Measurements from ENCODE around the gene GCLC. TPM values are rescaled to one million over a fixed set of nuclear protein-coding genes. Genes with fewer than 3 reads are reported as not detected.

Gene GCLC
- total RNA-seq, 1 experiment from 2014 or later, result 33.5 TPM

- CTCF ChIA-PET, result no interaction called here
- Histone ChIP-seq H3K27ac (ENCODE audit: low read depth, low read length, poor library complexity, severe bottlenecking) (no peak overlapping the region), H3K4me1 (ENCODE audit: insufficient read depth, low read length, poor library complexity, severe bottlenecking) (no peaks in the 10 kb centered on the region), H3K27me3 (replicated peaks; ENCODE audit: insufficient read depth, low read depth, low read length, poor library complexity) (no peaks in the 10 kb centered on the region), H3K4me3 (ENCODE audit: low read depth, low read length, poor library complexity, severe bottlenecking) (no peak overlapping the region), H3K36me3 (ENCODE audit: insufficient read depth, low read length, poor library complexity, severe bottlenecking) (peaks cover 21% of the 10 kb centered on the region), H3K9me3 (ENCODE audit: low read depth, low read length, poor library complexity, severe bottlenecking) (no peaks in the 10 kb centered on the region)
- TF ChIP-seq EZH2 (IDR thresholded peaks at IDR 0.05; ENCODE audit: borderline replicate concordance, low read depth, low read length, poor library complexity, severe bottlenecking), result no peak
- TF ChIP-seq CTCF (conservative IDR thresholded peaks at IDR 0.05; ENCODE audit: low read depth, low read length), result no peak
- intact Hi-C loops (cut with micrococcal nuclease; ENCODE audit: unreplicated experiment), result no loop called here
- POLR2A ChIA-PET (ENCODE audit: low non-redundant PET), result no interaction called here
- no peak for DNase-seq (ENCODE audit: low spot score)
- BruUV-seq (replicated peaks), result no TSS peak
These were observed 38.0 kb downstream of the GCLC start for GRCh38 chr6:53506872-53507271.

GRCh38 chr6:53504512-53504911 lies 40.4 kb downstream of the GCLC start:
- no peak for TF ChIP-seq CTCF (conservative IDR thresholded peaks at IDR 0.05; ENCODE audit: low read depth, low read length)
- no peak for TF ChIP-seq EZH2 (IDR thresholded peaks at IDR 0.05; ENCODE audit: borderline replicate concordance, low read depth, low read length, poor library complexity, severe bottlenecking)
- Histone ChIP-seq H3K4me3 (ENCODE audit: low read depth, low read length, poor library complexity, severe bottlenecking) (no peak overlapping the region), H3K36me3 (ENCODE audit: insufficient read depth, low read length, poor library complexity, severe bottlenecking) (peaks cover 27% of the 10 kb centered on the region), H3K27ac (ENCODE audit: low read depth, low read length, poor library complexity, severe bottlenecking) (no peak overlapping the region), H3K9me3 (ENCODE audit: low read depth, low read length, poor library complexity, severe bottlenecking) (no peaks in the 10 kb centered on the region), H3K27me3 (replicated peaks; ENCODE audit: insufficient read depth, low read depth, low read length, poor library complexity) (no peaks in the 10 kb centered on the region), H3K4me1 (ENCODE audit: insufficient read depth, low read length, poor library complexity, severe bottlenecking) (no peaks in the 10 kb centered on the region)
- ChIA-PET CTCF (no interaction called here), POLR2A (ENCODE audit: low non-redundant PET) (no interaction called here)
- DNase-seq (ENCODE audit: low spot score), result no peak
- intact Hi-C loops (cut with micrococcal nuclease; ENCODE audit: unreplicated experiment), result no loop called here
- no TSS peak for BruUV-seq (replicated peaks)

- H3K27me3 ChIP-seq (replicated peaks; ENCODE audit: insufficient read depth, low read depth, low read length, poor library complexity), result no peaks in the 10 kb centered on the region
- ChIA-PET CTCF (no interaction called here), POLR2A (ENCODE audit: low non-redundant PET) (no interaction called here)
- H3K27ac ChIP-seq (ENCODE audit: low read depth, low read length, poor library complexity, severe bottlenecking), result no peak overlapping the region
- intact Hi-C loops (cut with micrococcal nuclease; ENCODE audit: unreplicated experiment), result no loop called here
- H3K36me3 ChIP-seq (ENCODE audit: insufficient read depth, low read length, poor library complexity, severe bottlenecking), result peaks cover 27% of the 10 kb centered on the region
- no peaks in the 10 kb centered on the region for H3K4me1 ChIP-seq (ENCODE audit: insufficient read depth, low read length, poor library complexity, severe bottlenecking)
- no TSS peak for BruUV-seq (replicated peaks)
- no peaks in the 10 kb centered on the region for H3K9me3 ChIP-seq (ENCODE audit: low read depth, low read length, poor library complexity, severe bottlenecking)
- TF ChIP-seq EZH2 (IDR thresholded peaks at IDR 0.05; ENCODE audit: borderline replicate concordance, low read depth, low read length, poor library complexity, severe bottlenecking) (no peak), CTCF (conservative IDR thresholded peaks at IDR 0.05; ENCODE audit: low read depth, low read length) (no peak)
- DNase-seq (ENCODE audit: low spot score), result no peak
- H3K4me3 ChIP-seq (ENCODE audit: low read depth, low read length, poor library complexity, severe bottlenecking), result no peak overlapping the region
These were observed 41.8 kb downstream of the GCLC start for GRCh38 chr6:53503060-53503459.

Measured in A673 (cell line).